Lower lobe of right lung (tissue), 2 donors: ENCODE measurements around the gene IP6K3. TPM values are rescaled to one million over a fixed set of nuclear protein-coding genes. Genes with fewer than 3 reads are reported as not detected.

Experiments
- ATAC-seq, 2 donors: fragments of 200-7000 bp; cut with Tn5 transposase; one replicate each; pipeline ENCODE4 v1.9.1; 2020 to 2022; ENCODE audit warnings: mild to moderate bottlenecking in 2 of 2, moderate library complexity in 2 of 2
- DNase-seq: peaks from one replicate; pipeline ENCODE4 v3.0.0-alpha.2; 2020
- H3K27ac ChIP-seq: fragments of 200-600 bp; one replicate; pipeline ENCODE4 v1.8.0; 2022
- H3K27me3 ChIP-seq: fragments of 200-600 bp; one replicate; pipeline ENCODE4 v1.8.0; 2022; ENCODE audit warnings: low read depth
- H3K36me3 ChIP-seq: fragments of 200-600 bp; one replicate; pipeline ENCODE4 v1.8.0; 2022; ENCODE audit warnings: mild to moderate bottlenecking
- H3K4me1 ChIP-seq: fragments of 200-600 bp; one replicate; pipeline ENCODE4 v1.8.0; 2022
- H3K4me3 ChIP-seq: fragments of 200-600 bp; one replicate; pipeline ENCODE4 v1.8.0; 2022; ENCODE audit warnings: mild to moderate bottlenecking
- H3K9me3 ChIP-seq: fragments of 200-600 bp; one replicate; pipeline ENCODE4 v1.8.0; 2022
- CTCF ChIP-seq: fragments of 200-600 bp; IDR thresholded peaks from one replicate; pipeline ENCODE4 v1.8.0; 2022; ENCODE audit warnings: antibody characterized with exemption, mild to moderate bottlenecking
- intact Hi-C: fragments of 100-400 bp; cut with DNase I; formaldehyde crosslinking; loops from one replicate; pipeline ENCODE4 v1.11.0; 2022
- total RNA-seq: library from RNA; stranded (reverse); fragmentation: NEBNext Ultra II Directional; extraction: Animal tissue kit (Norgen Biotek cat#: 25700); gene quantifications from one replicate; pipeline ENCODE4 v1.2.1, GENCODE V29; 2021
- donor health status: DM: no; HTN: yes; CAD: no; lungs with severe emphysema.

The IP6K3 gene
- total RNA-seq, 1 donor from 2014 or later: 3.5 TPM

- no peak for DNase-seq
- no peak overlapping the region for H3K27ac ChIP-seq
- H3K36me3 ChIP-seq: peaks cover 99% of the 10 kb centered on the region
- ATAC-seq: no peak
- TF ChIP-seq CTCF: no peak
- H3K27me3 ChIP-seq: no peaks in the 10 kb centered on the region
- no peak overlapping the region for H3K4me3 ChIP-seq
- H3K4me1 ChIP-seq: no peaks in the 10 kb centered on the region
- intact Hi-C loops: no loop called here
- no peaks in the 10 kb centered on the region for H3K9me3 ChIP-seq
Measured at GRCh38 chr6:33682341-33682740, 64.4 kb downstream of the IP6K3 start.

- no peak overlapping the region for H3K4me3 ChIP-seq
- H3K27me3 ChIP-seq: no peaks in the 10 kb centered on the region
- H3K27ac ChIP-seq: no peak overlapping the region
- DNase-seq (no peak), ATAC-seq (no peak)
- no peak for TF ChIP-seq CTCF
- intact Hi-C loops: no loop called here
- H3K4me1 ChIP-seq: no peaks in the 10 kb centered on the region
- no peaks in the 10 kb centered on the region for H3K9me3 ChIP-seq
- H3K36me3 ChIP-seq: peaks cover 98% of the 10 kb centered on the region
Measured at GRCh38 chr6:33679761-33680160, 66.9 kb downstream of the IP6K3 start.

GRCh38 chr6:33678932-33679490 lies 67.7 kb downstream of the IP6K3 start:
- H3K4me1 ChIP-seq: no peaks in the 10 kb centered on the region
- no peak overlapping the region for H3K4me3 ChIP-seq
- TF ChIP-seq CTCF: no peak
- H3K27me3 ChIP-seq: no peaks in the 10 kb centered on the region
- peaks cover 98% of the 10 kb centered on the region for H3K36me3 ChIP-seq
- H3K27ac ChIP-seq: no peak overlapping the region
- DNase-seq (no peak), ATAC-seq (no peak)
- H3K9me3 ChIP-seq: no peaks in the 10 kb centered on the region
- intact Hi-C loops: no loop called here

- H3K4me3 ChIP-seq: no peak overlapping the region
- intact Hi-C loops: no loop called here
- no peaks in the 10 kb centered on the region for H3K9me3 ChIP-seq
- H3K27me3 ChIP-seq: no peaks in the 10 kb centered on the region
- ATAC-seq: no peak
- no peaks in the 10 kb centered on the region for H3K4me1 ChIP-seq
- DNase-seq: no peak
- TF ChIP-seq CTCF: no peak
- peaks cover 98% of the 10 kb centered on the region for H3K36me3 ChIP-seq
- H3K27ac ChIP-seq: no peak overlapping the region
Measured at GRCh38 chr6:33678233-33678931, 68.3 kb downstream of the IP6K3 start.

GRCh38 chr6:33677689-33678088 lies 69.0 kb downstream of the IP6K3 start:
- intact Hi-C loops: no loop called here
- H3K36me3 ChIP-seq: peaks cover 98% of the 10 kb centered on the region
- TF ChIP-seq CTCF: no peak

More at GRCh38 chr6:33677689-33678088, 69.0 kb downstream of the IP6K3 start:
- Histone ChIP-seq H3K4me3 (no peak overlapping the region), H3K27me3 (no peaks in the 10 kb centered on the region), H3K4me1 (no peaks in the 10 kb centered on the region), H3K27ac (no peak overlapping the region), H3K9me3 (no peaks in the 10 kb centered on the region)
- ATAC-seq (no peak), DNase-seq (no peak)
